ENCODE data around the gene HEPN1.

HEPN1 gene

DNA sequence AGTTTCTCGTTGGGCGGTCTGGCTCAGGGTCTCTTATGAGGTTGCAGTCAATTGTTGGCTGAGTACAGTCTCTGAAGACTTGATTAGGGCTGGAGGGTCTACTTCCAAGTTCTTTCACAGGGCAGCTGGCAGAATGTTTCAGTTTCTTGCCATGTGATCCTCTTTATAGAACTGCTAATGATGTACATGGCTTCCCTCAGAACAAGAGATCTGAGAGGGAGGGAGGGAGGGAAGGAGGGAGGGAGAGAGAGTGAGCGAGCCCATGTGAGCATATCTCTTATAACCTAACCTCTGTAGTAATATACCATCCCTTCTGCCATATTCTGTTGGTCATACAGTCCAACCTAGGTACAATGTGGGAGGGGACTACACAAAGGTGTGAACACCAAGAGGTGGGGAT lies 32.3 kb downstream of the HEPN1 start:
- TF ChIP-seq GATA3 (IDR thresholded peaks at IDR 0.05; ENCODE audit: low read depth, low read length) (no peak), GATA2 (IDR thresholded peaks at IDR 0.05; ENCODE audit: low read depth, low read length) (no peak)

- TF ChIP-seq GATA3 (IDR thresholded peaks at IDR 0.05; ENCODE audit: low read depth, low read length) = no peak
- no peak for TF ChIP-seq GATA2 (IDR thresholded peaks at IDR 0.05; ENCODE audit: low read depth, low read length)
Observed at GRCh38 chr11:124953753-124954589, 34.9 kb downstream of the HEPN1 start, which contains the start of gene CCDC15. CCDC15 (plus strand) TSS chr11:124954202; CDS start chr11:124954733, 531 bp downstream.

GRCh38 chr11:124954590-124954955 lies 35.5 kb downstream of the HEPN1 start:
- TF ChIP-seq GATA3 (IDR thresholded peaks at IDR 0.05; ENCODE audit: low read depth, low read length) = no peak
- TF ChIP-seq GATA2 (IDR thresholded peaks at IDR 0.05; ENCODE audit: low read depth, low read length) = no peak

DNA sequence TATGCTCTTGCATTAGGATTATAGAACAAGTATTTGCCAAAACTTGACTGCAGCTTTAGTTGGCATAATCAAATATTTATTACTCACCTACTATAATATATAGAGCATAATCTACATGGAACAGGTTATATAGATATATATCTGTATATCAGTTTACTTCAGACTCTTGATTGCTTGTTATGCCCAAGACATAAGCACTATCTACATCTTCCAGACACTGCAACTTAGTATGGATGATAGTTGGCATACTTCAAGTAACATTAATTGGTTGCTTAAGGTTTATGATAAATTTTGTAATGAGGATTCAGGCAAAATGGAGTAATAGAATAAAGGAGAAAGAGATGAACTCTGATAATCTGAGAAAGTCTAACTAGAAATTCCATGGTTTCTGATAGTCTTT lies 36.0 kb downstream of the HEPN1 start:
- TF ChIP-seq GATA2 (IDR thresholded peaks at IDR 0.05; ENCODE audit: low read depth, low read length) = no peak
- TF ChIP-seq GATA3 (IDR thresholded peaks at IDR 0.05; ENCODE audit: low read depth, low read length) = no peak

GRCh38 chr11:124961972-124962609 lies 43.0 kb downstream of the HEPN1 start:
- TF ChIP-seq GATA3 (IDR thresholded peaks at IDR 0.05; ENCODE audit: low read depth, low read length) = no peak
- no peak for TF ChIP-seq GATA2 (IDR thresholded peaks at IDR 0.05; ENCODE audit: low read depth, low read length)

Measured in SH-SY5Y (cell line).